GM19193 (cell line): ENCODE results near the gene PDZD2.

Experiments used
- POLR2A ChIP-seq: IDR thresholded peaks from 4 replicates; pipeline ENCODE4 v1.6.1; 2011; ENCODE audit not compliant: insufficient read depth, insufficient read length; ENCODE audit errors: extremely low read depth

PDZD2 gene

DNA sequence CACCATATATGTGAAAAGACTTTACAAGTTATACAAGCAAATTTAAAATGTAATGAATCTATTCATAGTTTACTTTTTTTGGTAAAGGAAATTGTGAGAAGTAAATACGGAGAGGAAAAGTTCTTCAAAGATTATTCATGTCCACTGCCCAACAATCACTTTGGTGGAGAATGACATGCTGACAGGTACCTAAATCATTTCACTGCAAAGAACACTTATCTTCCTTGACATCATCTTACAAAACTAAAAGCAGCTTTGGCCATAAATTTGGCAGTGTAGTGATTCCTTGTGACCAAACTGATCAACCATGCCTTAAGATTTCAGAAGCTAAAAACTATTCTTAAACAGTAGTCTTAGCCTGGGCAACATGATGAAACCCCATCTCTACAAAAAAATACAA, 492.7 kb downstream of the PDZD2 start:
- no peak for TF ChIP-seq POLR2A

DNA sequence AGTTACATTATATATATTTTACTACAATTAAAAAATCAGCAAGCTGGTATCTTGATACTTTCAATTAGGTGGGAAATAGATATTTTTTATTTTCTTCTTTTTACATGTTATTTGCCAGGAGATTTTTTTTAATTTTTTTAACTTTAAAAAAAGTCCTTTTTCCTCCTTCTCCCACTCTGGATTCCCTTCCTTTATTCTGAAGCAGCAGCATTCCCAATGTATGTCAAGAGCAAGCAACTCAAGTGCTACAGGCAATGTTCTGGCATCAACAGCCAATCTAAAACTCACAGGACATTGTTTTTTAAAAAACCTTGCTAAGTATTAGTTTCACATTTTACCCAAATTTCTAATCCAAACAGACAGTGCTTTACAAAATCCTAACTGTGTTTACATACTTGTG, 493.8 kb downstream of the PDZD2 start:
- no peak for TF ChIP-seq POLR2A

DNA sequence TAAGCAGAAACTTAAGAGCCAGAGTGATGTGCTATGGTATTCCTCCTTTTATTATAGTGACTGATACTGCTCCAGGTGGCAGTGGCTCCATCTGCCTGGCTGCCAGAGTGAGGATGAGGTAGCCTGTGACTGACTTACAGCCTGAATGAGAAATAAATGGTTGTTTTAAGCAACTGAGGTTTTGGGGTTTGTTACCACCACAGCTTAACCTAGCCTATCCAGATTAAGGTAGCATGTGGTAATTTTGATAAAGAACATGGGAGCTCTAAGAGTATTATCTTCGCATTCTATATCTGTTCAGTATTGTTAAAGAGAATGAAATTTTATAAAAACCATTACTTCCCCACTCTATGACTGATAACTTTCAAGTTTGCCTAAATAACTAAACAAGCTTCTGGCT, 496.2 kb downstream of the PDZD2 start:
- TF ChIP-seq POLR2A = no peak

DNA sequence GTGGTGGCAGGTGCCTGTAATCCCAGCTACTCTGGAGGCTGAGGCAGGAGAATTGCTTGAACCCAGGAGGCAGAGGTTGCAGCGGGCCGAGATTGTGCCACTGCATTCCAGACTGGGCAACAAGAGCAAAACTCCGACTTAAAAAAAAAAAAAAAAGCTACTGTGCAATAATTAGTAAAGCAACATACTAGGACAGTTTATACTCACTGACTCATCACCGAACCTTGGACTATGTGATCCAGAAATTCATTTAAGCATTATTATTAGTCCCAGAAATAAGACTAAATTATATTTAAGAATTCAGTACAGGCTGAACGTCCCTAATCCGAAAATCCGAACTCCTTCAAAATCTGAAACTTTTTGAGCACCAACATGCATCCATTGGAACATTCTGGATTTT, 497.4 kb downstream of the PDZD2 start:
- no peak for TF ChIP-seq POLR2A

DNA sequence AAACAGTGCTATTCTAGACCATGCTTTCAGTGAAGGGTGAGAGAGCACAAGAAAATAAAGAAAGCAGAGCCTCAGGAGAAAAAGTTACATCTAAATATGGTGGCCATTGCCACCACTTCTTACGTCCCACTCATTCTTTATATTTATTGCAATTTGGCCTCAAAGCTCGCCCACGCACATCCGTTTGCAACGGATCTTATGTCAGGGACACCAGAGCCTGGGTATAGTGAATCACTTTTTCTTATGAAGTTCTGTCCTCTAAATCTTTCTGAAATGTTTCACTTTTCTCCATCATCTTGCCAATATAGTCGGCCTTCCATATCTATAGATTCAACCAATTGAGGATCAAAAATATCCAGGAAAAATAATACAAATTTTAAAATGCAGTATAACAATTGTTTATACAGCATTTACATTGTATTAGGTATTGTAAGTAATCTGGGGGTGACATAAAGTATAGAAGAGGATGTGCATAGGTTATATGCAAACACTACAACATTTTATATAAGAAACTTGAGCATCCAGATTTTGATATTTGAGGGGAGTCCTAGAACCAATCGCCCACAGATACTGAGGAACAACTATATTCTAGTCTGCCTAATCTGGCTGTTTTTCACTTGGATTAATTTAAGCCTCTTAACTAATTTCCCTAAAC, 500.0 kb downstream of the PDZD2 start:
- TF ChIP-seq POLR2A = no peak

DNA sequence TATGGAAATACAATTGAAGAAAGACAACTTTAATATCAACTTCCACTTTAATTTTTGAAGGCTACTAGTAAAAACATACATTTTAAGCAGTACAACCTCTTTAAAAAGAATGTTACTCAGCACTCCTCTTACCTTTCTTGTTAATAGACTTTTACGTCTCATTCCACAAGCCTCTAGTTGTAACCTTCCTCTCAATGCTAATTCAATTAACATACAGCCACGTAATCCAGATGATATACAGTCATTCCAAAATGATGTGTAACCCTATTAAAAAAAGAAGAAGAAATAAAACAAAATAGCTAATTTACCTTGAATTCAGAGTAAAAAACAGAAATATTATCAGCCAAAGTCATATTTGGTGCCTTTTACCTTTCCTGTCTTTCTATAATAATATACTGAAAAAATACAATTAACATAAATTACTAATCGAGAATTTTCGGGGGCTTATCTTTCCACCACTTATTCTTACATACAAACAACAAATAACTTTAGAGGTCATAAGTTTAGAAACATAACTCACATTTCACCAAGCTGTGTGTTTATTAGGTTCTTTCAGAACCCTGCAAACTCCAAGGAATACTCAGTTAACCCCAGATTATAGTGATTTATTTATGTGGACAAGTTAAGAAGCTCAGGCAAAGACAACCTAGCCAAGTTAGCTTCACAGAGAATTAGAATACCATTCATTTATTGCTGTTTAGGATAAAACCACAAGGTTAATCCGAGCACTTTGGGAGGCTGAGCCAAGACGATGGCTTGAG, 504.9 kb downstream of the PDZD2 start:
- TF ChIP-seq POLR2A = no peak

DNA sequence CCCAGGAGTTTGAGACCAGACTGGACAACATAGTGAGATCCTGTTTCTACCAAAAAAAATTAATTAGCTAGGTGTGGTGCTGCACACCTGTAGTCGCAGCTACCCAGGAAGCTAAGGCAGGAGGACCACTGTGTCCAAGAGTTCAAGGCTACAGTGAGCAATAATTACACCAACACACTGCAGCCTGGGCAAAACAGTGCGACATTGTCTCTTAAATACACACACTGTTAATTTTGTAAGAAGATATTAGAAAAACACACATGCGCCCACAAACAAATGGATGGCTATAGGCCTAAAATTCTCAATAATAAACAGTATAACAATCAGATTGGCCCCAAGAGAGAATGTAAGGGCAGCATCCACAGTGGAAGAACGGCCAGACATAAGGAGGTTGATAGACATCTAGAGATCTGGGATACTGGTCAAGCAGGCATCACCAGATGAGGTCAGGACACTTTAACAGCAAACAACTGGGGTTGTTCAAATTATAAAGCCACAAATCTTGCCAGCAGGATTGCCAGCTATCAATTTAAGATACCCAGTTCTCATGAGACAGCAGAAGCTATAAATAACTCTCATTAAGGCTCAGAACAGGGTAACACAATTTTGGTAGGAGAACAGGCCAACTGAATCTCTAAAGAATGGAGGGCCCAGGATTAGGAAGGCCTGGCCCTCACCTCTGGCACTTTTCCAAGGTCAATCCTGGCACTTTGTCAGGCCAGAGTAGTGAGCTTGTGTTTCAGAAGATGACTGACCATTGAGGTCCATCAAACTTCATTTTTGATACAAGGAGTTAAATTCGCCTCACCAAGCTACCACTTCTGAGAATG, 505.7 kb downstream of the PDZD2 start:
- TF ChIP-seq POLR2A = no peak

DNA sequence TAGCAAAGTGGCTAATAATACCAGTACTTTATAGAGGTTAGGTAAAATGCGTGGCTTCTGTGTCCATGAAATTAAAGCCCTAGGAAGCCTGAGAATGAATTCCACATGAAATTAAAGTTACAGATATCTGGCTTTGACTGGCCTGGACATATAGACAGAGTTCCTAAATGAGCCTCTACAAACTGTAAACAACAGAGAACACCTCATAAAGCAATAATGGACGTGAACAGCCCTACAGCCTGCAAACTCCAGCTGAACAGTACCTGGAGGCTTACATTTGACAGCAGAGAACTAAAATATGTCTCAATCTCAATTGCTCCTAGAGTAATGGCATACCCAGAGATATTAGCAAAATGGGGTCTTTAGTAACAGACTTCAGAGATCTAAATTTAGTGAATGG, 506.4 kb downstream of the PDZD2 start:
- TF ChIP-seq POLR2A = no peak

DNA sequence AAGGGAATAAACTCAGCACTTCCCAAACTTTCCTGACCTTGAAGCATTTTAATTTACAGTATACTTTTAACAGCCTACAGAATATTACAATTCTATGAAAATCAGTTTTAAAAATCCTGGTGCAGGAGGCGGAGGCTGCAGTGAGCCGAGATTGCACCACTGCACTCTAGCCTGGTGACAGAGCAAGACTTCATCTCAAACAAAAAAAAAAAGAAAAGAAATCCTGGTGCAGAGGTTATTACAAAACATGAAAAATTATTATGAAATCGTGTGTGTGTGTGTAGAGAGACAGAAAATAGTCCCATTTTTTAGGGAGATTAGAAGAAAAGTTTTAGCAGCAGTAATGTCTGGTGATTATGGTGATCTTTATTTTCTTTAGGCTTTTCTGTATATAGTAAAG, 508.3 kb downstream of the PDZD2 start:
- no peak for TF ChIP-seq POLR2A

DNA sequence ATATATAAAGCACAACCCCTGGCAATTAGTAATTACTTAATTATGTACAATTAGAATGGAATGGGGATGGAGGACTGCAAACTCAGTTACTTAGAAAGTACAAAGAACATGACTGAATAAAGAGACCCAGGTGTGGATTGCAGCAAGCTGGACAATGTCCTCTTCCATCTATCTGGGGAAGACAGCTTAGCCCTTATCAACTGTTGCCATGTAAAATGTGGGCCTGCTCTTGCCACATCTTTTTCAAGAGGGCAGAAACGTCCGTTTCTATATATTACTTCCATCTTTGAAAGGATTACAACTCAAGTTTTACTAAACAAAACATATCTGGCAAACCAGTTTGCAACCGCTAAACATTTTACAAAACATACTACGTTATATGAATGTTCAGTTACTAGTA, 509.0 kb downstream of the PDZD2 start:
- no peak for TF ChIP-seq POLR2A

DNA sequence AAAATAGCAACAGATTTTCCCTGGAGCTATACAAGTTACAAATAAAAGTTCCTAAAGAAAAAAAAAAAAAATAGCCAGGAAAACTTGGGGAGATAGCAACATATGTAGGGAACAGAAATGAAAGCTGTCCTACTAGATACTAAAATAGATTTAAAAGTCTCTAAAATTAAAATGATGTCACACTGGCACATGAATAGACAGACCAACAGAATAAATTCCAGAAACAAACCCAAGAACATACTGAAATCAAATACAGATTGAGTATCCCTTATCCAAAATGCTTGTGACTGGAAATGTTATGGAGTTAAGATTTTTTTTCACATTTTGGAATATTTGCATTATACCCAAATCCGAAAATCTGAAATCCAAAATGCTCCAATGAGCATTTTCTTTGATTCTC, 511.4 kb downstream of the PDZD2 start:
- no peak for TF ChIP-seq POLR2A

DNA sequence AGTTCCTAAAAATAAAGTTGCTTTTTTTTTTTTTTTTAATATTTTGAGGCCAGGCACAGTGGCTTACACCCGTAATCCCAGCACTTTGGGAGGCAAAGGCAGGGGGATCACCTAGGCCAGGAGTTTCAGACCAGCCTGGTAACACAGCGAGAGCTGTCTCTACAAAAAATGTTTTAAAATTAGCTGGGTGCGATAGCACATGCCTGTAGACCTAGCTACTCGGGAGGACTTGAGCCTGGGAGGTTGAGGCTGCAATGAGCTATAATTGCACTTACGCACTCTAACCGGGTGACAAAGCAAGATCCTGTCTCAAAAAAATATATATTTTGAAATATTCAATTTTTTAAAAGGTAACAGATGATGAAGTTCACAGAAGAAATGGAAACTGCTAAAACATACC, 512.3 kb downstream of the PDZD2 start:
- no peak for TF ChIP-seq POLR2A

DNA sequence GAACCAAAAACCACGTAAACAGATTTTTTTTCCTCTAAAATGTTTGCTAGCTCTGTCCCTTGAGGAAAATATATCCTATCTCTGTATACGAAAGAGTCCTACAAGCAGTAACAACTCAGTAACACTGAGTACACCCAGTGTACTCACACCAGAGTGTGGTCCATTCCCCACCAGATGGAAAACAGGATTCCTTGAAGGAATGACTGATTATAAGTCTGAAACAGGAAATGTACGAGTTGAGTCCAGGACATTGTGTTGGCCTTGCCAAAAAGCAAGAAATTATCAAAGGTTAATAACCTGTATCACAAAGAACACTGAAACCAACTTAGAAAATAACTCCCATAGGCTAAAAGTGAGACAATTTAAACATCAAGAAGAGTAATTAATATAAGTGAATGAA, 514.8 kb downstream of the PDZD2 start:
- no peak for TF ChIP-seq POLR2A

DNA sequence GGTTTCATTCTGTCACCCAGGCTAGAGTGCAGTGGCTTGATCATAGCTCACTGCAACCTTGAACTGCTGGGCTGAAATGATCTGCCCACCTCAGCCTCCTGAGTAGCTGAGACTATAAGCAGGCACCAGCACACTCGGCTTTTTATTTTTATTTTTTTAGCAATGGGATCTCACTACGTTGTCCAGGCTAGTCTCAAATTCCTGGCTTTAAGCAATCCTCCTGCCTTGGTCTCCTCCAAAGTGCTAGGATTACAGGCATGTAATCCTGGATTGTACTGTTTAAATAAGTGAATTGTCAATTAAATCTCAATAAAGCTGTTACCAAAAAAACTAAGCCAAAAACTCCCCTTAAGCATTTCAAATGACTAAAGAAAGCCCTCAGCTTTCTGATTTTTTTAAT, 516.3 kb downstream of the PDZD2 start:
- no peak for TF ChIP-seq POLR2A

DNA sequence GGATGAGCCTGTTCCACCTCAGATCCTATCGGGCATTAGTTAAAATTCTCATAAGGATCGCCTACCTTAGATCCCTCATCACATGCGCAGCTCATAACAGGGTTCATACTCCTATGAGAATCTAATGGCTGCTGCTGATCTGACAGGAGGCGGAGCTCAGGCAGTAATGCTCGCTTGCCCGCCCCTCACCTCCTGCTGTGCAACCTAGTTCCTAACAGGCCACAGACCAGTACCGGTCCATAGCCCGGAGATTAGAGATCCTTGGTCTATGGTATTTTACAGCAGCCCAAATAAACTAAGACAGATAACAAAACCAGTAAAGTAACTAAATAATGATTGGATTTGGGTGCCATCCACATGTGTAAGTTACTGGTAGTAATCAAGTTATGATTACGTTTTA, 517.7 kb downstream of the PDZD2 start:
- no peak for TF ChIP-seq POLR2A

DNA sequence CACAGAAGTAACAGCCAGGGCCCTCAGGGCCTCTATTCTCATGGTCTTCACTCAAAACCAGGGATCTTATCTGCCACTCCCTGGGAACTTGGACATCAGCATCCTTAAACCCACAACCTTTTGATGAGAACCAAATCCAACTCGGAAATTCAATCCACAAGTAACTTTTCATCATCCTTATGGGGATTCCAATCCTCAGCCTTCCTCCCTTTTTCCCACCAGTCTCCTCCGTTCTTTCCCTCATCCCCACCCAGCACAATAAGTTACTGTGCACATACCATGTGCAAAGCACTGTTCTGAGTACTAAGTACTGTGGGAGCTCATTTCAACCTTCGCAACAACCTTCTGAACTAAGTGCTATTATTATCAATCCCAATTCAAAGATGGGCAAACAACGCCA, 518.1 kb downstream of the PDZD2 start:
- no peak for TF ChIP-seq POLR2A
